Astrocyte (in vitro differentiated cells and primary cell): Measurements from ENCODE around the gene DCC. TPM values are rescaled to one million over a fixed set of nuclear protein-coding genes. Genes with fewer than 3 reads are reported as not detected.

Experiments used
- DNase-seq: peaks from one replicate; pipeline ENCODE4 v3.0.0-alpha.2; 2010; ENCODE audit warnings: low read depth
- FAIRE-seq: peaks from 2 replicates; lab custom pipeline; 2011; peaks lifted over from hg19 to GRCh38; lab: Jason Lieb, UNC
- H2AFZ ChIP-seq: 2 replicates; pipeline ENCODE4 v1.6.0; 2012; ENCODE audit warnings: low read depth, low read length, inconsistent platforms
- H3K27ac ChIP-seq: 2 replicates; pipeline ENCODE4 v1.5.1; 2011; ENCODE audit warnings: low read depth, low read length, inconsistent platforms
- H3K27me3 ChIP-seq: 2 replicates; pipeline ENCODE4 v1.6.0; 2011; ENCODE audit warnings: low read length, inconsistent platforms; ENCODE audit not compliant: insufficient read depth
- H3K36me3 ChIP-seq: 2 replicates; pipeline ENCODE4 v1.5.1; 2011; ENCODE audit warnings: low read length, inconsistent platforms; ENCODE audit not compliant: insufficient read depth
- H3K4me1 ChIP-seq: 2 replicates; pipeline ENCODE4 v1.5.1; 2011; ENCODE audit warnings: low read length, inconsistent platforms; ENCODE audit not compliant: insufficient read depth
- H3K4me2 ChIP-seq: 2 replicates; pipeline ENCODE4 v1.6.0; 2012; ENCODE audit warnings: low read length, inconsistent platforms
- H3K4me3 ChIP-seq: 2 replicates; pipeline ENCODE4 v1.5.1; 2011; ENCODE audit warnings: low read depth, mild to moderate bottlenecking, low read length, inconsistent platforms; ENCODE audit not compliant: insufficient read depth
- H3K79me2 ChIP-seq: 2 replicates; pipeline ENCODE4 v1.6.0; 2012; ENCODE audit warnings: mild to moderate bottlenecking, low read length, inconsistent platforms; ENCODE audit not compliant: insufficient read depth
- H3K9ac ChIP-seq: 2 replicates; pipeline ENCODE4 v1.6.0; 2012; ENCODE audit warnings: mild to moderate bottlenecking, low read length, inconsistent platforms
- H3K9me3 ChIP-seq: 2 replicates; pipeline ENCODE4 v1.5.1; 2012; ENCODE audit warnings: low read depth, mild to moderate bottlenecking, low read length, inconsistent platforms; ENCODE audit not compliant: insufficient read depth
- H4K20me1 ChIP-seq: 2 replicates; pipeline ENCODE4 v1.6.0; 2012; ENCODE audit warnings: low read length, inconsistent platforms; ENCODE audit not compliant: insufficient read depth
- H3K27ac Mint-ChIP-seq: one replicate; pipeline ENCODE4 v1.8.0; 2021; ENCODE audit warnings: mild to moderate bottlenecking, mixed read lengths; ENCODE audit not compliant: unreplicated experiment
- H3K27me3 Mint-ChIP-seq: one replicate; pipeline ENCODE4 v1.8.0; 2021; ENCODE audit warnings: low read depth, mixed read lengths; ENCODE audit not compliant: unreplicated experiment
- H3K36me3 Mint-ChIP-seq: one replicate; pipeline ENCODE4 v1.8.0; 2021; ENCODE audit warnings: low read depth, mixed read lengths; ENCODE audit not compliant: unreplicated experiment
- H3K4me1 Mint-ChIP-seq: one replicate; pipeline ENCODE4 v1.8.0; 2021; ENCODE audit warnings: low read depth, mixed read lengths; ENCODE audit not compliant: unreplicated experiment
- H3K4me3 Mint-ChIP-seq: one replicate; pipeline ENCODE4 v1.8.0; 2021; ENCODE audit warnings: mild to moderate bottlenecking, moderate library complexity, mixed read lengths; ENCODE audit not compliant: unreplicated experiment
- H3K9me3 Mint-ChIP-seq: one replicate; pipeline ENCODE4 v1.8.0; 2021; ENCODE audit warnings: mild to moderate bottlenecking, mixed read lengths; ENCODE audit not compliant: unreplicated experiment
- CTCF ChIP-seq: IDR thresholded peaks from 2 replicates; pipeline ENCODE4 v1.5.1; 2011; ENCODE audit warnings: low read depth, mild to moderate bottlenecking, inconsistent platforms, low read length, moderate library complexity; ENCODE audit not compliant: insufficient read depth
- EZH2 ChIP-seq: IDR thresholded peaks from 2 replicates; pipeline ENCODE4 v1.6.1; 2012; ENCODE audit warnings: mild to moderate bottlenecking, low read length, inconsistent platforms; ENCODE audit not compliant: insufficient read depth
- total RNA-seq: library from RNA; stranded (reverse); gene quantifications from 2 replicates; pipeline ENCODE4 v1.2.1, GENCODE V29; 2021

DCC gene
- total RNA-seq, 1 donor from 2014 or later = 2.6 TPM

DNA sequence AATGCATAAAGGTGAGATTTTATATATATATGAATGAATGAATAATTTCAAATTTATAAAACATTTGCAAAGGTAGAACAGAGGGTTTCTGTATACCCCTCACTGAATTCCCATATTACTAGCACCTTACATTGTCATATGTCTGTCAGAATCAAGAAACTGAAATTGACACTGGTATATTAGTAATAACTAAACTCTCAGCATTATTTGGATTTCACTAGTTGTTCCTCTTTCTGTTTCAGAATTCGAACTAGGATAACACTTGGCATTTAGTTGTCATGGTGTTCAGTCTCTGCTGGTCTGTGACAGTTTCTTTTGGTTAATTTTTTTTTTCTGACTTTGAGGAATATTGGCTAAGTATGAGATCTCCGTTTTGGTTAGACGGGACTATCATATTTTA is 275.9 kb downstream of the DCC start:
- no peaks in the 10 kb centered on the region for H3K79me2 ChIP-seq
- H3K27me3 ChIP-seq = no peaks in the 10 kb centered on the region
- no peaks in the 10 kb centered on the region for H3K4me1 ChIP-seq
- Mint-ChIP-seq H3K9me3 (no peaks in the 10 kb centered on the region), H3K27ac (no peak overlapping the region), H3K4me1 (peaks cover 3% of the 10 kb centered on the region), H3K36me3 (no peaks in the 10 kb centered on the region), H3K27me3 (no peaks in the 10 kb centered on the region), H3K4me3 (no peak overlapping the region)
- TF ChIP-seq CTCF (no peak), EZH2 (no peak)
- H2AFZ ChIP-seq = no peak overlapping the region
- H3K27ac ChIP-seq = no peak overlapping the region
- H4K20me1 ChIP-seq = no peaks in the 10 kb centered on the region
- H3K4me2 ChIP-seq = no peak overlapping the region
- no peak overlapping the region for H3K4me3 ChIP-seq
- H3K9ac ChIP-seq = no peak overlapping the region
- H3K36me3 ChIP-seq = no peaks in the 10 kb centered on the region
- DNase-seq (no peak), FAIRE-seq (no peak)
- no peaks in the 10 kb centered on the region for H3K9me3 ChIP-seq

- Histone ChIP-seq H2AFZ (no peak overlapping the region), H4K20me1 (no peaks in the 10 kb centered on the region), H3K27ac (no peak overlapping the region), H3K4me3 (no peak overlapping the region), H3K9me3 (no peaks in the 10 kb centered on the region), H3K36me3 (no peaks in the 10 kb centered on the region), H3K4me2 (peak overlapping the region; percentile 29), H3K27me3 (no peaks in the 10 kb centered on the region), H3K4me1 (no peaks in the 10 kb centered on the region), H3K9ac (no peak overlapping the region), H3K79me2 (no peaks in the 10 kb centered on the region)
- FAIRE-seq (no peak), DNase-seq (peak; percentile 5)
- Mint-ChIP-seq H3K27ac (no peak overlapping the region), H3K4me1 (peaks cover 3% of the 10 kb centered on the region), H3K9me3 (no peaks in the 10 kb centered on the region), H3K27me3 (no peaks in the 10 kb centered on the region), H3K36me3 (no peaks in the 10 kb centered on the region), H3K4me3 (no peak overlapping the region)
- TF ChIP-seq CTCF (no peak), EZH2 (no peak)
These were observed 277.9 kb downstream of the DCC start for GRCh38 chr18:52617931-52618330.

DNA sequence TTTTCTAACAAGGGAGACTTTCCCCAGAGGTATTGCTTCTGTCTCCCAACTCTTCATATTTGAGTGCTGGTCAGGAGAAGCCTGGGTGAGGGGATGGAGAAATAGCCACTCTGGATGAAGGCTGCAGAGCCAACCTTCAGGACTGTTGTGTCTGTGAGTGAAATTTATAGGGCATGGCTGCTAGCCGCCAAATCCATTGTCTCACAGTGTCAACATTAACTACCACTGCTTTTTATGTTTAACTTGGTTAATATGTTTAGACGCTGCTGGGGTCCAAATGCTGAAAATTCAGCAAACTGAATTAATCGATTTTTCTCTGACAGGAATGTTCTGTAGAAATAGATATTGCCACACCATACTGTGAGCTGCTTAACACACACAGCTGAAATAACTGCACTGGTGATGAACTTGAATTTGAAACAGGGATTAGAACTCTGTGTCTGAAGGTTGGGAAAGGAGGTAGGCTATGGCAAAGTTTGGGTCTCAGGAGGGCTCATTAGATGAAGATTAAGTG is 281.0 kb downstream of the DCC start:
- Histone ChIP-seq H3K36me3 (no peaks in the 10 kb centered on the region), H3K27ac (no peak overlapping the region), H4K20me1 (no peaks in the 10 kb centered on the region), H3K79me2 (no peaks in the 10 kb centered on the region), H3K27me3 (no peaks in the 10 kb centered on the region), H3K9ac (no peak overlapping the region), H3K9me3 (no peaks in the 10 kb centered on the region), H3K4me2 (no peak overlapping the region), H2AFZ (no peak overlapping the region), H3K4me3 (no peak overlapping the region), H3K4me1 (no peaks in the 10 kb centered on the region)
- DNase-seq (no peak), FAIRE-seq (no peak)
- no peaks in the 10 kb centered on the region for H3K36me3 Mint-ChIP-seq
- TF ChIP-seq EZH2 (no peak), CTCF (no peak)
- H3K4me3 Mint-ChIP-seq = no peak overlapping the region
- H3K4me1 Mint-ChIP-seq = no peaks in the 10 kb centered on the region
- H3K9me3 Mint-ChIP-seq = no peaks in the 10 kb centered on the region
- no peak overlapping the region for H3K27ac Mint-ChIP-seq
- no peaks in the 10 kb centered on the region for H3K27me3 Mint-ChIP-seq
